Activated CD4-positive, alpha-beta T cell treated with anti-CD3 and anti-CD28 coated beads, Interleukin-2, amount 50 U/mL, for 24 hours (primary cell): Measurements from ENCODE around the gene PPP1R26.
"Not testable (repeated sequence)": the region's sequence is repeated elsewhere in the genome, so short reads cannot be mapped to it uniquely, and the experiment has no call there.

Source experiments
- DNase-seq, 2 donors: peaks; one replicate each; pipeline ENCODE4 v3.0.0-alpha.2; 2020; ENCODE audit warnings: low read depth in 1 of 2, low spot score in 1 of 2

PPP1R26 gene

GRCh38 chr9:135479469-135480052 is at the start of gene PPP1R26:
PPP1R26 (plus strand) TSS chr9:135479782; CDS start chr9:135484511, 4,729 bp downstream.
- no peak for DNase-seq

GRCh38 chr9:135437259-135437658 is 42.3 kb upstream of the PPP1R26 start:
- no peak for DNase-seq

GRCh38 chr9:135437696-135438095 is 41.9 kb upstream of the PPP1R26 start:
- not testable (repeated sequence) for DNase-seq

- peak; percentile 7 to 14 for DNase-seq
Observed at GRCh38 chr9:135438581-135439232, 40.9 kb upstream of the PPP1R26 start.

- DNase-seq = not testable (repeated sequence)
Observed at GRCh38 chr9:135439514-135439913, 40.1 kb upstream of the PPP1R26 start.

- no peak for DNase-seq
Observed at GRCh38 chr9:135439916-135440315, 39.7 kb upstream of the PPP1R26 start.

GRCh38 chr9:135440620-135441019 is 39.0 kb upstream of the PPP1R26 start:
- no peak for DNase-seq

GRCh38 chr9:135441105-135442071 is 38.2 kb upstream of the PPP1R26 start:
- not testable (repeated sequence) for DNase-seq

GRCh38 chr9:135442075-135442474 is 37.5 kb upstream of the PPP1R26 start:
- no peak for DNase-seq

- no peak for DNase-seq
Observed at GRCh38 chr9:135443797-135444425, 35.7 kb upstream of the PPP1R26 start.

GRCh38 chr9:135447126-135447525 is 32.5 kb upstream of the PPP1R26 start:
- DNase-seq = no peak

GRCh38 chr9:135448663-135449100 is 30.9 kb upstream of the PPP1R26 start:
- no peak for DNase-seq

GRCh38 chr9:135449532-135449931 is 30.1 kb upstream of the PPP1R26 start:
- DNase-seq = not testable (repeated sequence)

GRCh38 chr9:135450956-135451355 is 28.6 kb upstream of the PPP1R26 start:
- DNase-seq = no peak

GRCh38 chr9:135451909-135452308 is 27.7 kb upstream of the PPP1R26 start:
- not testable (repeated sequence) for DNase-seq

GRCh38 chr9:135454737-135455136 is 24.8 kb upstream of the PPP1R26 start:
- DNase-seq = no peak

- DNase-seq = no peak
Observed at GRCh38 chr9:135455401-135456030, 24.1 kb upstream of the PPP1R26 start.

- no peak for DNase-seq
Observed at GRCh38 chr9:135456436-135457104, 23.0 kb upstream of the PPP1R26 start.

- DNase-seq = not testable (repeated sequence)
Observed at GRCh38 chr9:135458478-135458877, 21.1 kb upstream of the PPP1R26 start.

GRCh38 chr9:135461936-135462335 is 17.6 kb upstream of the PPP1R26 start:
- no peak for DNase-seq
